PC-3 (cell line): ENCODE measurements around the gene SMIM9.

Experiments
- EZH2 ChIP-seq: fragments of 300-600 bp; sonication (generic); IDR thresholded peaks from one replicate; pipeline ENCODE4 v1.6.1; 2017; ENCODE audit warnings: antibody characterized with exemption, mild to moderate bottlenecking, low read length; ENCODE audit not compliant: unreplicated experiment
- EZH2phosphoT487 ChIP-seq: fragments of 300-600 bp; sonication (generic); IDR thresholded peaks from 2 replicates; pipeline ENCODE4 v1.6.1; 2018; ENCODE audit warnings: mild to moderate bottlenecking, antibody characterized with exemption, low read length, borderline replicate concordance
- TF ChIP-seq, protein P1 (sequence below): fragments of 300-600 bp; sonication (generic); conservative IDR thresholded peaks from 2 replicates; pipeline ENCODE4 v1.5.1; 2017; ENCODE audit warnings: antibody characterized with exemption, low read depth, mild to moderate bottlenecking, low read length

DNA sequence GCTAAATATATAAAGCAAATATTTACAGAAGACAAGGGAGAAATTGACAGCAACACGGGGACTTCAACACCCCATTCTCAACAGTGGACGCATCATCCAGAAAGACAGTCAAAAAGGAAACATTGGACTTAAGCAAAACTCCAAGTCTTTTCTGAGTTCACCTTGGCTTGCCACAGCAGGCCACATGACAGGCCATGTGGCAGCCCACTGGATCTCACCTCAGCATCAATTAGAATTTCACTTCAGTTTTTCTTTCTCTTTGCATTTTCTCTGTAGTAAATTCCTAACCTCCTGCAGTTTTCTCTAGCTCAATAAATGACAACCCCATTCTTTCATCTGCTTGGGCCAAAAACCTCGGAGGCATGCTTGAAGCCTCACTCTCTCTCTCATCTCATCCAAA, 12.4 kb downstream of the SMIM9 start:
- TF ChIP-seq, protein P1, sequence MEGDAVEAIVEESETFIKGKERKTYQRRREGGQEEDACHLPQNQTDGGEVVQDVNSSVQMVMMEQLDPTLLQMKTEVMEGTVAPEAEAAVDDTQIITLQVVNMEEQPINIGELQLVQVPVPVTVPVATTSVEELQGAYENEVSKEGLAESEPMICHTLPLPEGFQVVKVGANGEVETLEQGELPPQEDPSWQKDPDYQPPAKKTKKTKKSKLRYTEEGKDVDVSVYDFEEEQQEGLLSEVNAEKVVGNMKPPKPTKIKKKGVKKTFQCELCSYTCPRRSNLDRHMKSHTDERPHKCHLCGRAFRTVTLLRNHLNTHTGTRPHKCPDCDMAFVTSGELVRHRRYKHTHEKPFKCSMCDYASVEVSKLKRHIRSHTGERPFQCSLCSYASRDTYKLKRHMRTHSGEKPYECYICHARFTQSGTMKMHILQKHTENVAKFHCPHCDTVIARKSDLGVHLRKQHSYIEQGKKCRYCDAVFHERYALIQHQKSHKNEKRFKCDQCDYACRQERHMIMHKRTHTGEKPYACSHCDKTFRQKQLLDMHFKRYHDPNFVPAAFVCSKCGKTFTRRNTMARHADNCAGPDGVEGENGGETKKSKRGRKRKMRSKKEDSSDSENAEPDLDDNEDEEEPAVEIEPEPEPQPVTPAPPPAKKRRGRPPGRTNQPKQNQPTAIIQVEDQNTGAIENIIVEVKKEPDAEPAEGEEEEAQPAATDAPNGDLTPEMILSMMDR: no peak
- no peak for TF ChIP-seq EZH2phosphoT487
- no peak for TF ChIP-seq EZH2
